Neural cell (in vitro differentiated cells): ENCODE results near the gene ABHD8.

ENCODE experiments used
- CTCF ChIP-seq: fragments of 450-650 bp; IDR thresholded peaks from 2 replicates; pipeline ENCODE4 v1.5.1; 2014; ENCODE audit warnings: antibody characterized with exemption, mild to moderate bottlenecking, moderate library complexity; ENCODE audit not compliant: poor library complexity, severe bottlenecking
- EP300 ChIP-seq: fragments of 450-650 bp; conservative IDR thresholded peaks from 2 replicates; pipeline ENCODE4 v1.6.1; 2014; ENCODE audit warnings: antibody characterized with exemption, mild to moderate bottlenecking, moderate library complexity; ENCODE audit not compliant: poor library complexity, severe bottlenecking
- EZH2 ChIP-seq: fragments of 200-600, 300-800 bp; shearing (Covaris generic), sonication (generic); IDR thresholded peaks from 2 replicates; pipeline ENCODE4 v1.6.1; 2014; ENCODE audit warnings: antibody characterized with exemption, low read length, borderline replicate concordance, mild to moderate bottlenecking; ENCODE audit not compliant: insufficient read depth, poor library complexity, severe bottlenecking
- RAD21 ChIP-seq: fragments of 450-650 bp; conservative IDR thresholded peaks from 2 replicates; pipeline ENCODE4 v1.6.1; 2014; ENCODE audit warnings: antibody characterized with exemption, mild to moderate bottlenecking, moderate library complexity
- REST ChIP-seq: IDR thresholded peaks from 2 replicates; pipeline ENCODE4 v1.6.1; 2012; ENCODE audit warnings: borderline replicate concordance
- SMC3 ChIP-seq: fragments of 450-650 bp; conservative IDR thresholded peaks from 2 replicates; pipeline ENCODE4 v1.6.1; 2014; ENCODE audit warnings: antibody characterized with exemption, mild to moderate bottlenecking, moderate library complexity; ENCODE audit not compliant: poor library complexity
- TAF1 ChIP-seq: IDR thresholded peaks from 2 replicates; pipeline ENCODE4 v1.6.1; 2012; ENCODE audit warnings: low read depth

- TF ChIP-seq CTCF = no peak
- no peak for TF ChIP-seq REST
- no peak for TF ChIP-seq EZH2
- no peak for TF ChIP-seq RAD21
- no peak for TF ChIP-seq TAF1
- no peak for TF ChIP-seq EP300
- TF ChIP-seq SMC3 = no peak
Measured at GRCh38 chr19:17337675-17338432, 34.6 kb upstream of the ABHD8 start.
